H1 (cell line): ENCODE measurements around the gene VPS18. TPM values are rescaled to one million over a fixed set of nuclear protein-coding genes. Genes with fewer than 3 reads are reported as not detected.

Experiments used
- CTCF ChIP-seq, 3 experiments: IDR thresholded peaks; 1 replicate in 2 of 3; 2 replicates in 1 of 3; pipeline versions ENCODE4 v1.5.1 to v1.6.1; 2011; ENCODE audit warnings: low read length in 3 of 3, mild to moderate bottlenecking in 3 of 3, inconsistent platforms in 2 of 3, low read depth in 1 of 3, moderate library complexity in 1 of 3; ENCODE audit not compliant: insufficient read depth in 1 of 3; ENCODE audit errors: control extremely low read depth in 1 of 3
- FOSL1 ChIP-seq: IDR thresholded peaks from 2 replicates; pipeline ENCODE4 v1.6.1; 2011; ENCODE audit warnings: mild to moderate bottlenecking, low read depth, low read length, moderate library complexity; ENCODE audit not compliant: insufficient read depth
- GABPA ChIP-seq: IDR thresholded peaks from 2 replicates; pipeline ENCODE4 v1.6.1; 2011; ENCODE audit warnings: mild to moderate bottlenecking, low read length, moderate library complexity, borderline replicate concordance; ENCODE audit not compliant: insufficient read depth
- MAFK ChIP-seq: IDR thresholded peaks from 2 replicates; pipeline ENCODE4 v1.6.1; 2012; ENCODE audit warnings: low read depth, mild to moderate bottlenecking, improper control_type of control experiment, low read length
- TAF7 ChIP-seq: optimal IDR thresholded peaks from 2 replicates; pipeline ENCODE3; 2011; ENCODE audit warnings: low read depth, mild to moderate bottlenecking, inconsistent platforms, low read length, moderate library complexity, borderline replicate concordance
- TEAD4 ChIP-seq: IDR thresholded peaks from 2 replicates; pipeline ENCODE4 v1.6.1; 2012; ENCODE audit warnings: low read depth, low read length, inconsistent platforms, mixed read lengths
- polyA plus RNA-seq, 7 experiments: library from polyadenylated mRNA; depleted of rRNA in 3 of 7; stranded (reverse) in 5 of 7; unstranded in 2 of 7; fragments of >200 nt in 5 of 7; fragments of 200-250 nt in 2 of 7; gene quantifications; 1 replicate in 5 of 7; 2 replicates in 1 of 7; 4 replicates in 1 of 7; pipeline versions ENCODE4 v1.2.1 to v1.2.3, GENCODE V29; 2011 to 2013; ENCODE audit warnings: missing spikeins in 2 of 7, mixed read lengths in 2 of 7
- total RNA-seq: library from RNA; stranded (reverse); fragmentation: NEBNext Ultra II Directional; extraction: Animal tissue kit (Norgen Biotek cat#: 25700); gene quantifications from 2 replicates; pipeline ENCODE4 v1.2.1, GENCODE V29; 2021

VPS18 gene
- total and polyA plus RNA-seq, 2 of the 8 experiments (the other 6 are each of a cell fraction or from before 2014, with no cell fraction given): 28.9 to 32.7 TPM

DNA sequence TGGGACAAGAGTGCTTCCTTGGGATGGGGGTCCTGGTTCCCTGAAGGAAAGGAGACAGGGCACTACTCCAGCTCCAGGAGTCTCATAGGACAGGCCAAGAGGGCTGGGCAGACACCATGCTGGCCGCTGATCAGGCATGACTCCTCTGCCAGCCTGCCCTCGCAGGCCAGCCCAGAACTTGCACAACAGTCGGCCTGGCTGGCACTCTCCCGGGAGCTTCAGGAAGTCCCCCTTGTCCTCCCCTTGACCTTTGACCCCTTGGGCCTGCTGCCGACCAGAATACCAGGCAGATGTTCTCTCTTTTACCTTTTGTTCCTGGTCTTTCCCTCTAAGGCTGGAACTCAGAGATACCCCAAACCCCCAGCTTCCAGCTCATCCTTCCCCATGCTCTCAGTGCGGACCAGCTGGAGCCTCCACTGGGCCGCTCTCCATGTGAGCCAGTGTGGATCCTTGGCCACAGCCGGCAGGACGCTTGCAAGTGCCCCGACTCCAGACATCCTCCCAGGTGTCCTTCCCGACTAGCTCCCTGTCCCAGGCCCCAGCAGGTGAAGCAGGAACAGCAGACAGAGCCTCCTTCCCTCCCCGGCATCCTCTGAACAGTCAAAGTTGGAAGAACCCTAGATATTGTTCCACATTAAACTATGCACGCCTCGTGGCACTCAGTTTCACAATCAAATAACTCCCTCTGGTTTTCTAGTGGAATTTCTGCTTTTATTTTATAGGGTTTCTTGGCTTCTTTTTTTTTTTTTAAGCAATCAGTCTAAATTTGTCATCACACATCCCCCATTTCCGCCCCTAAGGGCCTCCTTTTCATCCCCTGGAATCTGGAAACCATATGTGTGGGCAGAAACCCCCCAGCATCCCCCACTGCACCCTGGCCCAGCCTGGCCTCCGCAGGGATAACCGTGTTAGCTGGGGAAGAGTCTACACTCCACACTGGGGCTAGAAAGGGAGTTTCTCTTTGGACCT lies 15.7 kb downstream of the VPS18 start (continued):
- TF ChIP-seq TEAD4 (no peak), MAFK (no peak), GABPA (no peak), TAF7 (no peak), CTCF (IDR thresholded peaks at IDR 0.05; ENCODE audit: control extremely low read depth in 1 of 3, insufficient read depth in 1 of 3, low read depth in 1 of 3, low read length in 3 of 3) (no peak), FOSL1 (no peak)
